Mesenchymal stem cell (in vitro differentiated cells and primary cell): Measurements from ENCODE around the gene SYNGR4.

Experiments used
- DNase-seq: peaks from one replicate; pipeline ENCODE4 v3.0.0-alpha.2; 2013
- H2AFZ ChIP-seq: one replicate; pipeline ENCODE4 v1.6.1; 2013; ENCODE audit warnings: low read depth, mild to moderate bottlenecking, control low read depth, inconsistent platforms, low read length, moderate library complexity
- H2AK5ac ChIP-seq: 2 replicates; pipeline ENCODE4 v1.6.1; 2013; ENCODE audit warnings: low read length, moderate library complexity, mild to moderate bottlenecking, inconsistent platforms; ENCODE audit not compliant: severe bottlenecking
- H2BK120ac ChIP-seq: one replicate; pipeline ENCODE4 v1.6.1; 2013; ENCODE audit warnings: low read depth, mild to moderate bottlenecking, inconsistent platforms, low read length, moderate library complexity
- H2BK12ac ChIP-seq, 2 experiments: one replicate each; pipeline ENCODE4 v1.6.1; 2013; ENCODE audit warnings: inconsistent platforms in 2 of 2, low read length in 2 of 2, mild to moderate bottlenecking in 2 of 2, moderate library complexity in 2 of 2, control low read depth in 1 of 2
- H2BK15ac ChIP-seq: one replicate; pipeline ENCODE4 v1.6.1; 2013; ENCODE audit warnings: mild to moderate bottlenecking, low read depth, inconsistent platforms; ENCODE audit not compliant: poor library complexity, severe bottlenecking
- H2BK5ac ChIP-seq: 2 replicates; pipeline ENCODE4 v1.6.1; 2013; ENCODE audit warnings: low read depth, mild to moderate bottlenecking, low read length, control low read depth, inconsistent platforms; ENCODE audit not compliant: poor library complexity, severe bottlenecking
- H3K14ac ChIP-seq, 2 experiments: one replicate each; pipeline ENCODE4 v1.6.1; 2013; ENCODE audit warnings: inconsistent platforms in 2 of 2, low read length in 2 of 2, control low read depth in 1 of 2, mild to moderate bottlenecking in 1 of 2, moderate library complexity in 1 of 2
- H3K18ac ChIP-seq, 2 experiments: one replicate each; pipeline ENCODE4 v1.6.1; 2013; ENCODE audit warnings: inconsistent platforms in 2 of 2, low read length in 2 of 2, control low read depth in 1 of 2, low read depth in 1 of 2, mild to moderate bottlenecking in 1 of 2
- H3K23ac ChIP-seq, 2 experiments: one replicate each; pipeline ENCODE4 v1.6.1; 2013; ENCODE audit warnings: inconsistent platforms in 2 of 2, low read length in 2 of 2, mild to moderate bottlenecking in 2 of 2, moderate library complexity in 2 of 2, control low read depth in 1 of 2
- H3K27ac ChIP-seq: 2 replicates; pipeline ENCODE4 v1.5.1; 2013; ENCODE audit warnings: mild to moderate bottlenecking, moderate library complexity, low read length, control low read depth, inconsistent platforms; ENCODE audit not compliant: poor library complexity, severe bottlenecking
- H3K27me3 ChIP-seq, 2 experiments: 2 replicates each; pipeline versions ENCODE4 v1.6.1 to v1.7.0; 2013; ENCODE audit warnings: low read length in 2 of 2, mild to moderate bottlenecking in 2 of 2, moderate library complexity in 2 of 2, control low read depth in 1 of 2, inconsistent platforms in 1 of 2; ENCODE audit not compliant: control insufficient read depth in 1 of 2, insufficient read depth in 1 of 2
- H3K36me3 ChIP-seq, 2 experiments: 2 replicates each; pipeline versions ENCODE4 v1.6.1 to v1.7.0; 2013; ENCODE audit warnings: low read length in 2 of 2, control low read depth in 1 of 2, inconsistent platforms in 1 of 2, low read depth in 1 of 2, mild to moderate bottlenecking in 1 of 2; ENCODE audit not compliant: insufficient read depth in 2 of 2, control insufficient read depth in 1 of 2
- H3K4ac ChIP-seq, 2 experiments: one replicate each; pipeline ENCODE4 v1.6.1; 2013; ENCODE audit warnings: inconsistent platforms in 2 of 2, low read length in 2 of 2, mild to moderate bottlenecking in 2 of 2, moderate library complexity in 2 of 2, control low read depth in 1 of 2, low read depth in 1 of 2
- H3K4me1 ChIP-seq: 2 replicates; pipeline ENCODE4 v1.6.1; 2013; ENCODE audit warnings: low read depth, low read length, control low read depth; ENCODE audit not compliant: control insufficient read depth, insufficient read depth
- H3K4me2 ChIP-seq: 2 replicates; pipeline ENCODE4 v1.6.1; 2013; ENCODE audit warnings: low read length, mild to moderate bottlenecking, inconsistent platforms; ENCODE audit not compliant: poor library complexity, severe bottlenecking
- H3K4me3 ChIP-seq, 2 experiments: 2 replicates each; pipeline versions ENCODE4 v1.5.1 to v1.7.0; 2013; ENCODE audit warnings: low read length in 2 of 2, mild to moderate bottlenecking in 2 of 2, control low read depth in 1 of 2, low read depth in 1 of 2; ENCODE audit not compliant: insufficient read depth in 1 of 2
- H3K79me1 ChIP-seq: replicated peaks from 2 replicates; pipeline ENCODE4 v1.6.1; 2013; ENCODE audit warnings: mild to moderate bottlenecking, control low read depth, low read length, inconsistent platforms; ENCODE audit not compliant: poor library complexity, severe bottlenecking
- H3K9ac ChIP-seq: 2 replicates; pipeline ENCODE4 v1.7.0; 2013; ENCODE audit warnings: mild to moderate bottlenecking, low read length, moderate library complexity
- H3K9me3 ChIP-seq: 2 replicates; pipeline ENCODE4 v1.7.0; 2013; ENCODE audit warnings: mild to moderate bottlenecking, low read length; ENCODE audit not compliant: control insufficient read depth
- H4K8ac ChIP-seq: one replicate; pipeline ENCODE4 v1.6.1; 2013; ENCODE audit warnings: inconsistent platforms, mild to moderate bottlenecking, low read length, moderate library complexity
- H4K91ac ChIP-seq: one replicate; pipeline ENCODE4 v1.6.1; 2013; ENCODE audit warnings: mild to moderate bottlenecking, low read length, inconsistent platforms
- WGBS: methylation state at CpG from one replicate; pipeline ENCODE4 v1.1.7; 2013; ENCODE audit warnings: mixed read lengths; 5-methylcytosine and 5-hydroxymethylcytosine counted together

The SYNGR4 gene

GRCh38 chr19:48353677-48354076 is 10.5 kb upstream of the SYNGR4 start:
- Histone ChIP-seq H3K27me3 (no peaks in the 10 kb centered on the region), H3K4me2 (no peak overlapping the region), H3K9ac (no peak overlapping the region), H2AK5ac (no peak overlapping the region), H3K36me3 (peaks cover 3 to 6% of the 10 kb centered on the region in 2 experiments), H4K8ac (no peak overlapping the region), H3K14ac (no peak overlapping the region), H3K4me3 (no peak overlapping the region), H3K27ac (no peak overlapping the region), H2BK5ac (no peak overlapping the region), H3K4ac (peak overlapping the region in 1 of 2 experiments; percentile 30), H2AFZ (no peak overlapping the region), H4K91ac (no peak overlapping the region), H3K9me3 (no peaks in the 10 kb centered on the region), H2BK15ac (no peak overlapping the region), H3K79me1 (no peaks in the 10 kb centered on the region), H3K23ac (no peak overlapping the region), H2BK12ac (no peak overlapping the region), H2BK120ac (no peak overlapping the region), H3K18ac (no peak overlapping the region), H3K4me1 (peaks cover 12% of the 10 kb centered on the region)
- WGBS = 79% methylated on average over 5 of the region's 5 CpGs
- peak; percentile 31 for DNase-seq

GRCh38 chr19:48354332-48354992 is 9.7 kb upstream of the SYNGR4 start:
- 79% methylated on average over 12 of the region's 15 CpGs for WGBS
- H3K4ac ChIP-seq = no peak overlapping the region

GRCh38 chr19:48355365-48355954 is 8.7 kb upstream of the SYNGR4 start:
- Histone ChIP-seq H3K4ac (peak overlapping the region in 1 of 2 experiments; percentile 8), H3K23ac (no peak overlapping the region), H2BK12ac (peak overlapping the region; percentile 15 to 54), H3K4me2 (no peak overlapping the region), H2AFZ (no peak overlapping the region), H2BK15ac (no peak overlapping the region), H4K91ac (peak overlapping the region; percentile 46), H3K27ac (no peak overlapping the region), H3K79me1 (no peaks in the 10 kb centered on the region), H2AK5ac (peak overlapping the region; percentile 69), H3K4me1 (peaks cover 12% of the 10 kb centered on the region), H2BK5ac (no peak overlapping the region), H3K4me3 (no peak overlapping the region), H3K18ac (no peak overlapping the region), H3K9me3 (no peaks in the 10 kb centered on the region), H3K14ac (no peak overlapping the region), H4K8ac (peak overlapping the region; percentile 19), H3K9ac (no peak overlapping the region), H2BK120ac (no peak overlapping the region), H3K27me3 (no peaks in the 10 kb centered on the region), H3K36me3 (peaks cover 6 to 8% of the 10 kb centered on the region in 2 experiments)
- no peak for DNase-seq
- WGBS = 92% methylated on average over 12 of the region's 12 CpGs

More at GRCh38 chr19:48354332-48354992, 9.7 kb upstream of the SYNGR4 start:
- Histone ChIP-seq H3K18ac (no peak overlapping the region), H2BK5ac (no peak overlapping the region), H4K91ac (no peak overlapping the region), H4K8ac (peak overlapping the region; percentile 4), H3K23ac (no peak overlapping the region), H3K9ac (no peak overlapping the region), H3K4me2 (no peak overlapping the region), H3K27me3 (no peaks in the 10 kb centered on the region), H2AFZ (no peak overlapping the region), H2BK120ac (no peak overlapping the region), H3K27ac (no peak overlapping the region), H3K14ac (peak overlapping the region in 1 of 2 experiments; percentile 41), H3K4me3 (no peak overlapping the region), H2BK12ac (no peak overlapping the region), H2AK5ac (no peak overlapping the region), H3K9me3 (no peaks in the 10 kb centered on the region), H3K36me3 (peaks cover 3 to 6% of the 10 kb centered on the region in 2 experiments), H3K4me1 (peaks cover 12% of the 10 kb centered on the region), H3K79me1 (no peaks in the 10 kb centered on the region), H2BK15ac (no peak overlapping the region)
- peak; percentile 39 for DNase-seq

GRCh38 chr19:48359123-48359522 is 5.0 kb upstream of the SYNGR4 start:
- H2AFZ ChIP-seq = no peak overlapping the region
- H2BK5ac ChIP-seq = no peak overlapping the region
- peaks cover 14% of the 10 kb centered on the region for H3K4me1 ChIP-seq
- no peaks in the 10 kb centered on the region for H3K27me3 ChIP-seq
- H2AK5ac ChIP-seq = no peak overlapping the region
- H3K9me3 ChIP-seq = no peaks in the 10 kb centered on the region
- H2BK15ac ChIP-seq = no peak overlapping the region
- H3K23ac ChIP-seq = no peak overlapping the region
- peaks cover 6 to 12% of the 10 kb centered on the region in 2 experiments for H3K36me3 ChIP-seq
- no peak overlapping the region for H4K91ac ChIP-seq
- H3K4me3 ChIP-seq = no peak overlapping the region
- no peaks in the 10 kb centered on the region for H3K79me1 ChIP-seq
- no peak overlapping the region for H3K4me2 ChIP-seq
- H3K4ac ChIP-seq = no peak overlapping the region
- no peak overlapping the region for H4K8ac ChIP-seq
- no peak overlapping the region for H3K27ac ChIP-seq
- H2BK12ac ChIP-seq = no peak overlapping the region
- no peak overlapping the region for H2BK120ac ChIP-seq
- WGBS = 95% methylated on average over 5 of the region's 5 CpGs
- DNase-seq = no peak
- no peak overlapping the region for H3K18ac ChIP-seq
- no peak overlapping the region for H3K9ac ChIP-seq
- H3K14ac ChIP-seq = no peak overlapping the region
